ENCODE results near the gene NCKAP5.
"Not testable (repeated sequence)": the region's sequence is repeated elsewhere in the genome, so short reads cannot be mapped to it uniquely, and the experiment has no call there.

The NCKAP5 gene

DNA sequence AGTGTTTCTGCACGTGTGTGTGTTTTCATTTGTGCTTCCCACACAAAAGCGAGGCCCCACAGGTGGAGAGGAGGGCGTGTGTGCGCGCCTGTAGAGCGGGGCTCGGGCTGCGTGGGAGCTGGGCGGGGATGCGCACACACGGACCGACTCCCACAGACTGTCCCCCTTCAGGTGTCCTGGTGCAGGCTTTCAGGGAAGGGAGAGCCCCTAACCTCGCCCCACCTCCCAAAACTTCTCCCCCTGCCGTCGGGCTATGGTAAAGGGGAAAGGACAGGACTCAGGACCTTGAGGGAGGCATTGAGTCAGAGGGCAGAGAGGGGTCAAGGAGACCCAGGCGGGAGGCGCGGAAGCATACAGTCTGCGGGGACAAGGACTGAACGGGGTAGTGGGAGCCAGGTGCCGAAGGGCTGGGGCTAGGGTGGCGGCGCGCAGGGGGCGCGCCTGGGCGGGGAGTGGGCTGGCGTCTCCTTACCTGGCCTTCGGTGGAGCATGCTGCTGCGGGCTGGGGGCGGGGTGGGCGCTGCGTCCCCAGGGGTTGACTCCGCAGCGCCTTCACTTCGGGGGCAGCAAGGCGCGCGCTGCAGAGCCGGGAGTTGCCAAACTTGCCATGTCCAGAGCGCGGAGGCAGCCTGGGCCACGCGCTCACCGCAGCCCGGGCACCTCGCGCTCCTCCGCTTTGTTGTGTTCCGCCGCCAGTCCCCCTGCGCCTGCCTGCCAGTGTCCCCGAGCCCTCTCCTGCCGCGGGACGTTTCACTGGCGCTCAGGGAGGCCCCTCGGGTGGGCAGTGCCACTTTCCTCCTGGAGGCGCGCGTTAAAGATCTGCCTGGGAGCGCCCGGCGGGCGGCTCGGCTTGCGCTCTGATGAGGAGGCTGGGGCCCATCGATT lies 302.0 kb downstream of the NCKAP5 start:
- no peak for DNase-seq (ENCODE audit: low read depth)

DNA sequence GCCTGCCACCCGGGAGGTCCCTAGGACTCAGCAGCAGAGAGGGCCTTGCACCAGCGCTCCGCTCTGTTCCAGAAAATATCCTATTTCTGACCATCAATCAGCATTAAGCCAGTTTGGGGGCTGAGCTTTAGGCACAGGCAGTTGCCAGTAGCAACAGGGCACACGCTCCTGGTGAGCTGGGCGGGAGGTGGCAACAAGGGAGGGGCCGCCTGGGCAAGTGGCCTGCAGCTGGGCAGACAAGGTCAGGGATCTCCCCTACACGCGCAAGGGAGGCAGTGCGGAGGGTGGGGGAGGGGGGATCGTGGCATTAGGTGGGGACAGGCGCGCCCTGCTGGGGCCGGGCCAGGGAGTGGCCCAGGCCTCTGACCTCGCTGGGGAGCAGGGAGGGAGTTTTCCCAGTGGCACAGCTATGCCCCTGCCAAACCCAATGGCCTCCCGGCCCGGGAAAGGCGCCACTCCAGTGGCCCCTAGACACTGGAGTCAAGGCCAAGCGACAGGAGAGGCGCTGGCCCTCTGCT lies 302.8 kb downstream of the NCKAP5 start:
- DNase-seq (ENCODE audit: low read depth) = no peak

DNA sequence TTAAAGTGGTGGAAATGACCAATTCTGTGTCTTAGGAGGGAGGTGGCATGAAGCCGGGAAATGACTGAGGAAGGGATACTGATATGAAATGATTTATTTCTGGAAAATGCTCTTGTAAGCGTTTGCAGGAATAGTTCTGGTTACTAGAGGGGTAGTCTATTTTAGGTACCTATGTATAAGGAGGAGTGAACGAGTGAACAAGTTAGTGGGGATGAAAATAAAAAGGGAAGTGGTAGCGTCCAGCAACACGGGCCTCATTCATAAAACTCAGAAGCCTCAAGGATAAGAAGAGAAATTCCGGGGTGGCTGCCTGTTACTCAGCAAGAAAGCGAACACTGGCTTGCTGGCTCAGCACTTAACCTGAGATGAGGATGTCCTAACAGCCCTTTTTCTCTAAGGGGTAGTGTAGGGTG lies 303.3 kb downstream of the NCKAP5 start:
- DNase-seq (ENCODE audit: low read depth) = no peak

DNA sequence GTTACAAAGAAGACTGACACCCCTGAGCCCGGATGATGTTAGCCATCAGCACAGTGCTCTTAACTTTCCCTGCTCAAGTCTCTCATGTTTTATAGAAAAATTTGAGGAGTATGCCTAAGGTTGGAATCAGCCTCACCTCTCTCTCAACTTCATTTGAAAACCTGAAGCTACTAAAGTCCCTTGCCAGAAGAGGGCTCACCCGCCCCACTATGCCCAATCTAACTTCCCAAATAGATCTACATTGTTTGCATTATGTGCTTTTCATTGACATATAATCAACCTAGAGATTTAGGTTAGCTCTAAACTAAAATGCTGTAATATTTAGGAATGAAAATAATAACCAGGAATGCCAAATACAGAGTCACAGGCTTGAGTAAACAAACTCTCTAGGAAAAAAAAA lies 305.4 kb downstream of the NCKAP5 start:
- DNase-seq (ENCODE audit: low read depth) = no peak

DNA sequence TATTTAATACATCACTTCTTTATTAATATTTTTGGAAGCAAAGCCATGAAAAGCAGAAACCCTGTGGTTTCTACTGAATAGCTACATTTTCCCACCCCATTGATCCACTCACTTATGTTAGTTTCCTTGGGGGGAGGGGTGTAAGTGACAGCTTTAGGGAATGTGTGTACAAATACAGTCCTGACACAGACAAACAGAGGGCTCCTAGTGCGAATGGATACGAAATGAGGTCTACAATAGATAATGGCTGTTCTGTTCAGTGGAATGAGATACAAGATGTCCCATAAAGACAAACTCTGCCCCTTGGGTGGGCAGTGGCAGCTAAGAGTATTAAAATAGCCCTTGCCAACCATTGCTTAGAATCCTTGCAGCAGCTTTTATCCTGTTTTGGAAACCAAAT lies 312.9 kb downstream of the NCKAP5 start:
- no peak for DNase-seq (ENCODE audit: low read depth)

DNA sequence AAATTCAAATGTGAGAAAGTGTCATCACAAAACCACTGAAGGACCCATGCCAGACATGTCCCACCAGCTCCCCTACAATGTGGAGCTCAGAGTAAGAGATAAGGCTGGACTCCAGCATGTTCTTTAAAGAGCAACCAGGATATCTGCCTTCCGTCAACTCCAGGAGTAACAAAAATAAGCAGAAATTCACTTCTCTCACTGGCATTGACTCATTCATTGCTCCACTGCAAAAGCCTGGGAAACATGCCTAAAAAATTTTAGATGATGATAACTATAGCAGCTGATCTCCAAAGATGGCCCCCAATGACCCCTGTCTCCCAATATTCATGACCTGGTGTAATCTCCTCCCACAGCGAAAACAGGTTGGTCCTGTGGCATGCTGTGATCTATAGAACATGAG lies 314.5 kb downstream of the NCKAP5 start:
- no peak for DNase-seq (ENCODE audit: low read depth)

DNA sequence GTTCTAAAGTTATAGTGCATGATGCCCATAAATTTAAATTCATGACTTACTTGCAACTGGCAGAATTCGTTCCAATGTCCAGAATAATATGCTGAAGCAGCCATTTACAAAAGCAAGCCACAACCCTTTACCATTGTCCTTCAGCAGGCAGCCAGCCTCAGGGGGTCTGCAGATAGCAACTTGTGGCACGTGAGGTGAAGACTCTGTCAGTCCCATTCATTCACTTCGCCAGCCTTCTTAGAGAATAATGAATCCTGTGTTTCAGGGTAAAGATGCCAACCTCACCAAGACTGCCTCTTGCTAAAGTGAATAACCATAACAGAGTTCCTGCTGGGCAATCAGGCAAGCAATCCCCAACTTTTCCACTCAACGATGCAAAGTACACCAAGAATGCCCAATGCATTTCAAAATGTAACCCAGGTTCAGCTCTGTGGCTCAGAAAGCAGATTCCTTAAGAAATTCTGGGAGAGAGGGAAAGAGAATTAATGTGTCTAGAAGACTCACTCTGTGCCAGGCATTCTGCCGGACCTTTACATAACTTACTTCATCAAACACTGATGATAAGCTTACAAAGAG lies 315.4 kb downstream of the NCKAP5 start:
- no peak for DNase-seq (ENCODE audit: low read depth)

DNA sequence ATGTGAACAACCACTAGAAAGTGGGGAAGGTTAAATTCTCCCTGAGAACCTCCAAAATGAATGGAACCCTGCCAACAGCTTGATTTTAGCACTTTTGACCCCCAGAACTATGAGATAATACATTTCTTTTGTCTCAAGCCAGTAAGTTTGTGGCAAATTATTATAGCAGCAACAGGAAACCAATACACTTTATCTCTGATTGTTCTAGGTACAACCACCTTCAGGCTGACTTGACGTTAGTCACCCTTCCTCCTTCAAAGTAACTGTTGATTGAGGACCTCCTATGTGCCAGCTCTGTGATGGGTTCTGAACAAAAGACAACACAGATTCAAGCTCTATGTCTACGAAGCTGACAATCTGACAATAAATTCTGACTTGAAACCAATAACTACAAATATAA lies 318.9 kb downstream of the NCKAP5 start:
- no peak for DNase-seq (ENCODE audit: low read depth)

DNA sequence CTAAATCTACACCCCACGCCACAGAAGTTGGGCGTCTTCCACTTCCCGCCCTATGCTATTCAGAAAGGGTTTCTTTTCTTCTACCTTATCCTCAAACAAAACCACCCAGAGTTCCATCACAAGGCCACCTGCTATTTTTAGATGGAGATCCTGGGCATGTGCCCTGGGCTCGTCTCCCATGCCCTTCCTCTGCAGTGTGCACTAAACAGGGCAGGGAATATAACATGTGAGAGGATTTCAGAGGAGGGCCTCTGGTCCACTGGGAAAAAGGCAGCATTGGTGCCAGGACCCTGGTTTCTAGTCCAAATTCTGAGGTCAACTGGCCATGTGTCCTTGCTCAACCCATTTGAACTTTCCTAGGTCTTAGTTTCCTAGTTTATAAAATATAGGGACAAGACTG lies 320.0 kb downstream of the NCKAP5 start:
- no peak for DNase-seq (ENCODE audit: low read depth)

DNA sequence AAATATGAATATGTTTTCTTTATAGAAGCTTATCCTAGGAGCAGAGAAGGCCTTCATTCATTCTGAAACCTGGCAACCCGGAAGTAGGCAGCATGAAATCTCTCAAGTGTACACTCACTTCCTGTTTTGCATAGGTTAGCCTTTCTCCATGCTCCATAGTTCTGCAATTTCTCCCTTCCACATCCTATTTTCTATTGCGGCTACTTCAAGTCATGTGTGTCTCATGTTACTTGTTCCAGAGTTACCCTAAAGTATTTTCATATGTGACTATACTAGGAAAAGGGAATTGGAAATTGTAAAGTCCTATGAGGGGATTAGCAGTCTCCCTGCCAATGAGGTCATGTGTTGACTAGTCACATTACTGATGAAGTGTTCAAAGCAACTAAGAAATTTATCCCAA lies 320.6 kb downstream of the NCKAP5 start:
- DNase-seq (ENCODE audit: low read depth) = no peak

DNA sequence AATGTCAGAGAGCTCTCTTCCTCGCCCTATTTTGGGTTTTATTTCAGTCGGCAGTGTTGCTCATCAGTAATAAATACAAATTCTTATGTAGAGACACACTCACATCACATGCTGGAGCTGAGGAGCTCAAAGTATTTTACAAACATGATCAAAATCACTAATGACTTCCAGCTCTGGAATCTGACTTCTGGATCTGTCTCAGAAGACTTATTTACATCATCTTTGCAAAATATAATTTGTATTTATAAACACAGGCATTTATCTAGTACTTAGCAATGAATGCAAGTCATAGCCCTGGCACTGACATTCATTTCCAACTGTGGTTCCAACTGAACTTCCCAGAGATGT lies 327.1 kb downstream of the NCKAP5 start:
- DNase-seq (ENCODE audit: low read depth) = no peak

DNA sequence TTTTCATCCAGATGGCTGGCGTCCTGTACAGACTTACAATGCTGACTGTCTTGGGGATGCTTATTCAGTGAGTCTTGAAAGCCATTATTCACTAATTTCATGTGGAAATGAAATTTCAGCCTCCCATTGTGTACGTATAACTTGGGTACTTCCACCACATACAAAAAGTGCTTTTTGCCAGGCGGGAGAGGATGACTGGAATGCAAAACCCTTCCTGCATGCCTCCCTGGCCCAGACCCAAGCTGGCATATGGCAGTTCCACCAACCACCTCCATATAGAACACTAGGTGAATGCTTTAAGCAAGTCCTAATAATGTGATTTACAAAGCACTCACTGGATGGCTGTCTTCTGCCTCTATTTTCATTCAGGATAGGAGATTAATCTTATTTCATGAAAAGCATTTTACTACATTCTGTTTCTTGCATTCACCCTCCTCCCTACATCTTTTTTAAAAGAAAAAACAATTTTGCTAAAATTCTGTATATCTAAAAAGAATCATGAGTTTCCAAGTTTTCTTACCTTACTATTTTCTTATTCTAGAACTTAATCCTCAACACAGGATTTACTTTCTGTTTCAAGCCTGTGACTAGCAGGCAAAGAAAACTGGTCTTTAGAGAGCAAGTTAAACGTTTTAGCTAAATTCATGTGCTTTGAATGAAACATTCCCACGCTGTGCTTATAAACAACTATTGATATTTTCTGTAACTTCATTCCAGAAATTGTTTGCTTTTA lies 327.6 kb downstream of the NCKAP5 start:
- DNase-seq (ENCODE audit: low read depth) = no peak

DNA sequence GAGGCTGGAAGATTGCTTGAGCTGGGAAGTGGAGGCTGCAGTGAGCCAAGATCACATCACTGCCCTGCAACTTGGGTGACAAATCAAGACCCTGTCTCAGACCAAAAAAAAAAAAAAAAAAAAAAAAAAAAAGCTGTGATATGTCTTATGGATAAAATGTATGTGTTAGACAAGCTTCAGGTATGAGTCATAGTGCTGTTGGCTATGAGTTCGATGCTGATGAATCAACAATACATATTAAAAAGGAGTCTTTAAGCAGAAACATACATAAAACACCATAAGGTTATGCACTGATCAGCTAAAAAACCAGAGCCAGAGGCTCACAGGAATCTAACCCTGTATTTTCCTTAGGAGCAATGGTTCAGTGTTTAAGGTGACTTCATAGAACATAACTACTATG lies 332.3 kb downstream of the NCKAP5 start:
- no peak for DNase-seq (ENCODE audit: low read depth)

DNA sequence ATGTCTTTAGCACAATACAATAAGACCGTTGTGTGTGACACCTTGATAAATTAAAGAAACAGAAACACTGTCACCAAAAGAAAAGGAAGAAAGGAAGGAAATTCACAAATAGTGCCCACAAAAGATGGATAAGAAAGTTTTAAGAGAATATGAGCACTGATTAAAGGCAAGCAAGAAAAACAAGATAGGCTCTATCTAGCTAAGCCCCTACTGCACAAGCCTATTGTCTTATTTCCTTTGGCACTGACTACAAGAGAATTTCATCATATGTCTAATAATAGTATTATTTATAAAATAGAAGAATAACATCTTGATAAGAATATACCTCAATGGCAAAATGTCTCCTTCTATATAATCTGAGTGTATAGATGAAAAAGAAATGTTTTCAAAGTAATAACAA lies 335.7 kb downstream of the NCKAP5 start:
- no peak for DNase-seq (ENCODE audit: low read depth)

DNA sequence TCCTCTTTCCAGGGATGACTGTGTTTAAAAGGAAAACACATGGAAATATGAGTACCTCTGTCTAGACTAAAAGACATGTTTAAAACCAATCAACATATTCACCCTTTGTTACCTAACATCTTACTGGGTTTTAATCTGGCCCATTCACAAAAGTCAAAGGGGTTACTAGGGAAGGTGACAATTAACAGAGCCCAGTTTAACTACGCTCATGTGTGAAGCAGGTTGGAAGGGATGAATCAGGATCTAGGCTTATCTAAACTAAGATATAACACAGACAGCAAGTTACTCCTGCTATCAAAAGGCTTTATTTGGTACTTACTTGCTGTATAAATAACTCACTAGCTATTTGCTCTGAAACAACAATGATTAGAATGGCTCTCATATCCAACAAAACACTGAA lies 337.0 kb downstream of the NCKAP5 start:
- DNase-seq (ENCODE audit: low read depth) = no peak

DNA sequence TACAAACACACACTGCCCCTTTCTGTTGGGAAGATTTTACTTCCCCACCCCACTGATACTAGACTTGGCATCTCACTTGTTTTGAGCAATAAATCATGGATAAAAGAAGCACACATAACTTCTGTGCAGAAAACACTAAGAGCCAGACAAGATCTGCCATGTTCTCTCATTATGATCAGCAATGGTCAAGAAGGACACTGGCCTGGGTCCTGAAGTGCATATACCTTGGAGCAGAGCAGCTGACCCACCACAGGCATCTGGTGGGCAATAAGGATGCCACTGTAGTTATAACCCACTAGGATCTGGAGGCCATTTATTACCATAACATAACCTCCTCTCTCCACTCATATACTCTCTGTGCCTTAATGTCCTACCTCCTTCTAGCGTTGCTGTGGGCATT lies 338.3 kb downstream of the NCKAP5 start:
- DNase-seq (ENCODE audit: low read depth) = no peak

DNA sequence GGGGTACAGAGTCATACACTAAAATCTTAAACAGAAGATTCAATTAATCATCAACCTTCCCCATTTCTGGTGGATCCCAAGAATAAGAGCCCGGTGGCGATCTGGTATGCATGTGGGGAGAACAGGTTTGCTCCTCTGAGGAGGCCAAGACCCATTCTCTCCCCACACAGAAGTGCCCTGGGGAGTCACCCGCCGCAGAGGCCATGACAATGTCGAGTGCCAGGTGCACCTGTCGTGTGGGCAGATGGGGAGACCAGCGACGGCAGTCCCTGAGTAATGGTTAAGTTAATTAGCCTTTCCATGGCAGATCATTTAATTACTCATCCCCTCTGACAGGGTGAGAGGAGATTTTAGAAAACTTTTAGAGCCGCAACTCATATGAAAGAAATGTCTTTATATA lies 345.0 kb downstream of the NCKAP5 start:
- no peak for DNase-seq (ENCODE audit: low read depth)

DNA sequence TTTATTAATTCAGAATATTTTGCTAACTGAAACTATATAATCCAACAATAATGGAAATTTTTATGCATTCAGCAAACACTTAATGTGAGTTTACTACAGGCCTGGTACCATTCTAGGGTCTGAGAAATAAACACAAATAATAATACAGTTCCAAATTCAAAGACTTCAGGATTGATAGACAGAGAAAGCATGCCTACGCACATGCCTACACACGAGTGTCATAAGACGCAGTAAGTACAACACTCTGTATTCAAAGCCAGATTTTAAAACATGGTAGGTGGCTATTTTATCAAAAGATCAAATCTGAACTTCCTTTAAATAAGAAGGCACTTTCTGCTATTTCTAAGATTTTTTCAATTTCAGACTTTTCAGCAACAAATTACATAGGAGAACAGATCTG lies 346.9 kb downstream of the NCKAP5 start:
- DNase-seq (ENCODE audit: low read depth) = no peak

DNA sequence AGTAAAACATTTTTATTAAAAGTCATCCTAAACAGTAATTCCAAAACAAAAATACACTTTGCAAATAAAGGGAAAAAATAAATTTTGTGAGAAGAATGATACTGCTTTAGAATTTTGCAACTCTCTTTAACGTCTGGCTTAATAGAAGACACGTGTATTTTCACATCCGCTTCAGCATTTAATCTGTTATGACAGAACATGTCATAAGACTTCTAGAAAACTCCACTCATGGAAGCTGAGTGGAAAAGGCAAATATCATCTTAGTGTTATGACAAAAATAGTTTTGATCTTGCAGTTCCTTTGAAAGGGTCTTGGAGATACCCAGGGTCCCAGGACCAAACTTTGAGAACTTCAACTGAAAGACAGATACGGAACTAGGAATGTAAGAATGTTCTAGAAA lies 350.1 kb downstream of the NCKAP5 start:
- no peak for DNase-seq (ENCODE audit: low read depth)

DNA sequence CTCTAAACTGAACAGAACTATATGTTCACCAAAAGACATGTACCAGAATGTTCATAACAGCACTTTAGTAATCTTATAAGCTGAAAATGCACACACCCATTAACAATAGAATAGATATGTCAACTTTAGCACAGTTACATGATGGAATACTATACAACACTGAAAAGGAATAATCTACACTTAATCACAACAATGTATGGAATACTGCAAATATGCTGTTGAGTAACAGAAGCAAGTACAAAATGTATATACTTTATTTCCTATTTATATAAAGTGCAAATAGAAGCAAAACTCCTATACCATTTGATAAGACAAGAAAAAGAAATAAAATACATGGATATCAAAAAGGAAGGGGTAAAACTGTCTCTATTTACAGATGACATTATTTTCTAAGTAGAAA lies 352.8 kb downstream of the NCKAP5 start:
- DNase-seq (ENCODE audit: low read depth) = no peak

DNA sequence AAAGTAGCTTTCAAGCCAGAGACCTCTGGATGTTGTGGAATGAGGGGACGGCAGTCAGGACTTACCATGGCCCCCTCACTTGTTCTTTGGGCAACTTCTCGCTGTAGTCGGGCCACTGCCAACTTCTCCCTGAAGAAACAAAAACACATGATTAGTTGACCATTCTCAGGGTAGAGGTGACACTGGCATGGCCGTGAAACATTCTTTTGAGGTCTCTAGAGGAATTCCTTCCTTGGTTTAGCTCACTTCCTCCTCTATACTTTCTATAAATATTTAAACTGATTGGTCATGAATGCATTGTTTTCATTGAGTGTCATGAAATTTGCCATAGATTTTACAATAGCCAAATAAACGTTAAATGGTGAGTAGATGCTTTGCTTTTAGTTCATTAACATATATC lies 354.6 kb downstream of the NCKAP5 start:
- DNase-seq (ENCODE audit: low read depth) = no peak

DNA sequence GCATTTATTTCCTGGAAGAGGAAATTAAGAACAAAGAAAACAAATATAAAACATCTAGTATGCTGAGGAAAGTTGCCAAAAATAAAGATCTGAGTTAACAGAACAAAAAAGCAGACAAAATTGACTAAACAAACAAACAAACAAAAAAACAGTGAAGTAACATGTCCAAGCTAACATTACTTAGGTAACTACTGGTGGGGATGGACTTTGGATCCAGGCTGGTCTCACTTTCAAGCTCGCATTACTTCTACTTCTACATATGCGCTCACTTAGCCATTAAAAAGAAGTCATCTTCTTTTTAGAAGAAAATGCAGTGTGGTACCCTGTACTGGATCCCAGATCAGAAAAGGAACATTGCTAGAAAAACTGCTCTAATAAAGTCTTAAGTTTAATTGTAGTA lies 358.9 kb downstream of the NCKAP5 start:
- DNase-seq (ENCODE audit: low read depth) = no peak

DNA sequence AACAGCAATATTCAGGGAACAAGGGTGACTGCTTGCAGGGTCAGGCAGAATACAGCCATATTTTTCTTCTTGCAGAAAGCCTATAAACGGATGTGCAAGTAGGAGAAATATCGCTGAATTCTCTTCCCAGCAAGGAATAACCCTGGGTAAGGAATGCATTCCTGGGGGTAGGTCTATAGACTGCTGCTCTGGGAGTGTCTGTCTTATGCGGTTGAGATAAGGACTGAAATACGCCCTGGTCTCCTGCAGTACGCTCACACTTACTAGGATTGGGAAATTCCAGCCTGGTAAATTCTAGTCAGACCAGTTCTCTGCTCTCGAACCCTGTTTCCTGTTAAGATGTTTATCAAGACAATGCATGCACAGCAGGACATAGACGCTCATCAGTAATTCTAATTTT lies 361.6 kb downstream of the NCKAP5 start:
- DNase-seq (ENCODE audit: low read depth) = not testable (repeated sequence)
